IPS-18c (cell line): ENCODE data around the gene LRRC4C.
"Not testable (repeated sequence)": the region's sequence is repeated elsewhere in the genome, so short reads cannot be mapped to it uniquely, and the experiment has no call there.

Experiments
- H3K4me3 ChIP-seq: 2 replicates; pipeline ENCODE4 v1.7.0; 2013; ENCODE audit warnings: low read depth, mild to moderate bottlenecking, low read length, moderate library complexity; ENCODE audit not compliant: insufficient read depth
- H3K9me3 ChIP-seq: one replicate; pipeline ENCODE4 v1.6.1; 2013; ENCODE audit warnings: mild to moderate bottlenecking, low read length, moderate library complexity; ENCODE audit not compliant: control insufficient read depth, insufficient read depth

The LRRC4C gene

GRCh38 chr11:40178470-40178869 is 1281.0 kb downstream of the LRRC4C start:
- H3K9me3 ChIP-seq = no peaks in the 10 kb centered on the region

GRCh38 chr11:40175980-40176379 is 1283.5 kb downstream of the LRRC4C start:
- Histone ChIP-seq H3K9me3 (no peaks in the 10 kb centered on the region), H3K4me3 (no peak overlapping the region)

More at GRCh38 chr11:40178470-40178869, 1281.0 kb downstream of the LRRC4C start:
- no peak overlapping the region for H3K4me3 ChIP-seq

- H3K9me3 ChIP-seq = no peaks in the 10 kb centered on the region
- H3K4me3 ChIP-seq = no peak overlapping the region
Measured at GRCh38 chr11:40170078-40170477, 1289.4 kb downstream of the LRRC4C start.

- H3K9me3 ChIP-seq = no peaks in the 10 kb centered on the region
- H3K4me3 ChIP-seq = no peak overlapping the region
Measured at GRCh38 chr11:40168414-40168813, 1291.0 kb downstream of the LRRC4C start.

GRCh38 chr11:40167805-40168204 is 1291.6 kb downstream of the LRRC4C start:
- not testable (repeated sequence) for H3K4me3 ChIP-seq, H3K9me3 ChIP-seq

GRCh38 chr11:40166892-40167291 is 1292.6 kb downstream of the LRRC4C start:
- no peaks in the 10 kb centered on the region for H3K9me3 ChIP-seq
- H3K4me3 ChIP-seq = no peak overlapping the region

GRCh38 chr11:40162901-40163883 is 1296.3 kb downstream of the LRRC4C start:
- H3K4me3 ChIP-seq = no peak overlapping the region
- no peaks in the 10 kb centered on the region for H3K9me3 ChIP-seq

- H3K9me3 ChIP-seq = no peaks in the 10 kb centered on the region
Measured at GRCh38 chr11:40161854-40162410, 1297.5 kb downstream of the LRRC4C start.

GRCh38 chr11:40160418-40160817 is 1299.0 kb downstream of the LRRC4C start:
- no peaks in the 10 kb centered on the region for H3K9me3 ChIP-seq
- no peak overlapping the region for H3K4me3 ChIP-seq

More at GRCh38 chr11:40161854-40162410, 1297.5 kb downstream of the LRRC4C start:
- no peak overlapping the region for H3K4me3 ChIP-seq

- H3K4me3 ChIP-seq = no peak overlapping the region
- H3K9me3 ChIP-seq = no peaks in the 10 kb centered on the region
Measured at GRCh38 chr11:40149721-40150120, 1309.7 kb downstream of the LRRC4C start.

- Histone ChIP-seq H3K4me3 (no peak overlapping the region), H3K9me3 (no peaks in the 10 kb centered on the region)
Measured at GRCh38 chr11:40140560-40140959, 1318.9 kb downstream of the LRRC4C start.

GRCh38 chr11:40139536-40139935 is 1319.9 kb downstream of the LRRC4C start:
- Histone ChIP-seq H3K4me3 (no peak overlapping the region), H3K9me3 (no peaks in the 10 kb centered on the region)

GRCh38 chr11:40139066-40139465 is 1320.4 kb downstream of the LRRC4C start:
- H3K9me3 ChIP-seq = no peaks in the 10 kb centered on the region
- H3K4me3 ChIP-seq = no peak overlapping the region

GRCh38 chr11:40134820-40135570 is 1324.5 kb downstream of the LRRC4C start:
- Histone ChIP-seq H3K4me3 (no peak overlapping the region), H3K9me3 (no peaks in the 10 kb centered on the region)

GRCh38 chr11:40133498-40133897 is 1326.0 kb downstream of the LRRC4C start:
- Histone ChIP-seq H3K4me3 (no peak overlapping the region), H3K9me3 (no peaks in the 10 kb centered on the region)

GRCh38 chr11:40132912-40133311 is 1326.5 kb downstream of the LRRC4C start:
- H3K9me3 ChIP-seq = no peaks in the 10 kb centered on the region

GRCh38 chr11:40130427-40130826 is 1329.0 kb downstream of the LRRC4C start:
- H3K9me3 ChIP-seq = no peaks in the 10 kb centered on the region
- H3K4me3 ChIP-seq = no peak overlapping the region

More at GRCh38 chr11:40132912-40133311, 1326.5 kb downstream of the LRRC4C start:
- no peak overlapping the region for H3K4me3 ChIP-seq
